ENCODE measurements around the gene HRAS.

The HRAS gene

GRCh38 chr11:567011-567628 is 31.7 kb upstream of the HRAS start:
- DNase-seq: no peak

DNA sequence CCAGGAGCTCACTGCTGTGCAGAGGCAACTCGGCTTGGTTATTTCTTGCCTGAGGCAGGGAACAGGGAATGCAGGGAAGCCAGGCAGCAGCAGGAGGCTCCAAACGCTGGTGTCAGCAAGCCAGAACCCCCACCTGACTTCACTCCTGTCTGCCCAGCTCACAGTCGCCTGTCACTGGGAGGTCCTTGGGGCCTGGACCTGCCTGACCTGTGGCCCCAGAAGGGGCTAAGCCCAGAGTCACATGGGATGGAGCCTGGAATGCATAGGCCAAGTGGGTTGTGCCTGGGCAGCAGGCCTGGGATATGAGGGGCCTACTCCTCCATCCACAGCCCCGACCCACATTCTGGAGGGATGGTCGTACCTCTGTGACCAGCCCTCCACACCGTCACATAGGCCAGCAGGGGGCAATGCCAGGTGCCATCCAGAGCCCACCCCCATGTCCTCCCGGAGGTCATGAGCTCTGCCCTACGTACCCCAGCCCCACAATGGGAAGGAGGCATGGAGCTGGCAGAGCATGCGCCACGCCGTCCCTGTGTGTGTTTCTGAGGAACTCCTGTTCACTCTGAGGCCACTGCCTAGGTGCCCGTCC is 30.6 kb upstream of the HRAS start:
- no peak for DNase-seq

DNA sequence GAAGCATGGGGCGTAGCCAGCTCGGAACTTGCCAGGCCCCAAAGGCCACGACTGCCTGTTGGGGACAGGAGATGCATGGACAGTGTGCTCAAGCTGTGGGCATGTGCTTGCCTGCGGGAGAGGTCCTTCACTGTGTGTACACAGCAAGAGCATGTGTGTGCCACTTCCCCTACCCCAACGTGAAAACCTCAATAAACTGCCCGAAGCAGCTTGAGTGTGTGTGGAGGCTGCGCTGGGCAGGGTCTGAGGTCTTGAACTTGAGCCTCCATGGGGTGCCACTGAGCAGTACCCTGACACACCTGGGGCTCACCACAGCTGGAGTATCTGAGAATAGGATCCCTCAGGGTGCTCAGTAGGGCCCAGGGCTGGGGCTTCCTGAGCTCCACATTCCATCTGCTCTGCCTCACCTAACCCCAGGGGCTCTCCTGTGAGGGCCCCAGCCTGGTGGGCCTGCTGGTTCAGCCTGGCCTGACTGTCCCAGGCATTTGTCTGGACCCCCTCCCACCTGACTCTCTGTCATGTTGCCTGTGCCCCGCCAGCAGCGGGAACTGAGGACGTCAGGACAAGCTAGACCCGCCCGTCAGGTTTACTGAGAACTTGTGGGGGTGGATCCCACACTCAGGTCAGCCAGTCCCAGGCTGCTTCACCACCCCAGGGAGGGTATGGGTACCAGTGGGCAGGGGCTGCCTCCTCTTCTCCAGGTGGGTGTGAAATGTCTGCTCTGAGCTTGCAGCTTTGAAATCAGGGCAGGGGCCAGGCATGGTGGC is 28.6 kb upstream of the HRAS start:
- DNase-seq: no peak

DNA sequence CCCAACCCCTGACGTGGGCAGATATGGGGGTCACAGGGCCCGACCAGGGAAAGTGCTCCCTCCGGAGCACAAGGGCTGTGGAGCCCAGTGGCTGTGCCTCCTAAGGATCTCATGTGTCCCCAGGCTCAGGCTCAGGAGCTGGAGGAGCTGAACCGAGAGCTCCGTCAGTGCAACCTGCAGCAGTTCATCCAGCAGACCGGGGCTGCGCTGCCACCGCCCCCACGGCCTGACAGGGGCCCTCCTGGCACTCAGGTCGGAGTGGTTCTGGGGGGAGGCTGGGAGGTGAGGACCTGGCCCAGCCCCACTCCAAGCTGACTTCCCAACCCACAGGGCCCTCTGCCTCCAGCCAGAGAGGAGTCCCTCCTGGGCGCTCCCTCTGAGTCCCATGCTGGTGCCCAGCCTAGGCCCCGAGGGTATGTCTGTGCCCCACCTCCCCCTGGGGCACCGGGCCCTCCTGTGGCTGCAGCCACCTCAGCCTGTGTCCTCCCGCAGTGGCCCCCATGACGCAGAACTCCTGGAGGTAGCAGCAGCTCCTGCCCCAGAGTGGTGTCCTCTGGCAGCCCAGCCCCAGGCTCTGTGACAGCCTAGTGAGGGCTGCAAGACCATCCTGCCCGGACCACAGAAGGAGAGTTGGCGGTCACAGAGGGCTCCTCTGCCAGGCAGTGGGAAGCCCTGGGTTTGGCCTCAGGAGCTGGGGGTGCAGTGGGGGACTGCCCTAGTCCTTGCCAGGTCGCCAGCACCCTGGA is 27.9 kb upstream of the HRAS start:
- no peak for DNase-seq

DNA sequence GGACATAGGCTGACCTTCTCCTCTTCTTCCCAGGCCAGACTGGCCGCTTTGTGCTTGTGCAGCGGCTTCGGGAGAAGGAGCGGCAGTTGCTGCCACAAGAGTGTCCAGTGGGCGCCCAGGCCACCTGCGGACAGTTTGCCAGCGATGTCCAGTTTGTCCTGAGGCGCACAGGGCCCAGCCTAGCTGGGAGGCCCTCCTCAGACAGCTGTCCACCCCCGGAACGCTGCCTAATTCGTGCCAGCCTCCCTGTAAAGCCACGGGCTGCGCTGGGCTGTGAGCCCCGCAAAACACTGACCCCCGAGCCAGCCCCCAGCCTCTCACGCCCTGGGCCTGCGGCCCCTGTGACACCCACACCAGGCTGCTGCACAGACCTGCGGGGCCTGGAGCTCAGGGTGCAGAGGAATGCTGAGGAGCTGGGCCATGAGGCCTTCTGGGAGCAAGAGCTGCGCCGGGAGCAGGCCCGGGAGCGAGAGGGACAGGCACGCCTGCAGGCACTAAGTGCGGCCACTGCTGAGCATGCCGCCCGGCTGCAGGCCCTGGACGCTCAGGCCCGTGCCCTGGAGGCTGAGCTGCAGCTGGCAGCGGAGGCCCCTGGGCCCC is 26.8 kb upstream of the HRAS start:
- no peak for DNase-seq

DNA sequence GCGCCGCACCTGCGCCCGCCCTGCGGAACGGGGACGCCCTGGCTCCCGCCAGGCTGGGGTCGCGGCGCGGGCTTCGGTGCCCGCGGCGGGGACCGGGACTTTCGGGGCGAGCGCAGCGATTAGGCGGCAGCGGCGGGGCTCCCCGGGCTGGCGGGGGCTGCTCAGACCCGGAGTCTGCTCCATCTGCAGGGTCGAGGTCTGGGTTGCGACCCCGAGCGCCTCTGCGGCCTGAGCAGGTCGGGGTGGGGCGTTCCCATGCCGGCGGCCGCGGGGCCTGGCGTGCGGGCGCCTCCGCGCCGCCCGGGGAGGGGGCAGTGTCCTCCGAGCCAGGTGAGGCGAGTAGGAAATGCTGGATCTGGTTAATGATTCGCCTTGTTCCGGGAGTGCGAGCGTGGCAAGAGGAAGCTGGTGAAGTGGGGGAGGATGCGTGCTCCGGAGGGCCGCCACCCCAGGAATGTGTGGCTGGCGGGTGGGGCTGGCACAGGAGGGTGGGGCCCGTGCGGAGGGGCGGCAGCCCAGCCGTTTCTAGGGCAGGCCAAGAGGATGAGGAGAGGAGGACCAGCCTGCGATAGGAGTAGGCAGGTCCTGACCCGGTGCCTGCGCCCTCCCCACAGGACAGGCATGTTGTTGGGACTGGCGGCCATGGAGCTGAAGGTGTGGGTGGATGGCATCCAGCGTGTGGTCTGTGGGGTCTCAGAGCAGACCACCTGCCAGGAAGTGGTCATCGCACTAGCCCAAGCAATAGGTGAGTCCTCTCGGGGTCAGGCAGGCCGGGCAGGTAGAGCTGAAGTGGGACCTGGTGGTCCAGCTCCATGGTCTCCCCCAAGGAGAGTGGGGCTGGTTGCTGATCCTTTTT is 26.0 kb upstream of the HRAS start:
- DNase-seq: no peak

- DNase-seq: peak; percentile 89
These were observed 25.1 kb upstream of the HRAS start, which contains the start of the genes LMNTD2 and RASSF7 for GRCh38 chr11:560305-561147. TSS of gene LMNTD2 (minus strand) at chr11:560738. CDS start at chr11:560716, 22 bp downstream. TSS of gene RASSF7 (plus strand) at chr11:560970. CDS start at chr11:561769, 799 bp downstream.

GRCh38 chr11:559712-560304 is 24.4 kb upstream of the HRAS start:
- no peak for DNase-seq

DNA sequence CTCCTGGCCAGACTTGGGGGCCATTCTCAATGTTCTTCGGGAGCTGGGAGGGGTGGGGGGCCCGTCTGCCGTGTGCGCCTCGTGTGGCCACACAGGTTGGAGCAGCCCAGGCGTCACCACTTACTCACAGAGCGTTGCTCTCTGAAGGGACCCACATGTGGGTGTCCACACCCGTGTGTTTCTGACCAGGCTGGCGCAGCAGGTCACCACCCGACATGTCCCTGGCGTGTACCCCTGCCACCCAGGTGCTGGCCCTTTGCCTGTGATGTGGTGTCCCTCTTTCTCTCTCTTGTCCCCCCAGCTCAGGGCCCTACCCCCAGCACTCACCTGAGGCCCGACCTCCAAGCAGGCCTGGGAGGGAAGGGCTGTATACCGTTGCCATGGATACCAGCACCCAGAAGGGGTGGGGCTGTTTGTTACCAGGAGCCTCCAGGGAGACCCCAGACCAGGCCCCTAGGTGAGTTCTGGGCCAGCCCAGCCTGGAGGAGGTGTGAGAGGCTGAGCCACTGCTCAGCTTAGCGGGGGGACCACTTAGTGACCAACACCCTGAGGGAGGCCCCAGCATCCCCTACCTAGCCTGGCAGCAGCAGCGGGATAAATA is 23.7 kb upstream of the HRAS start:
- no peak for DNase-seq

DNA sequence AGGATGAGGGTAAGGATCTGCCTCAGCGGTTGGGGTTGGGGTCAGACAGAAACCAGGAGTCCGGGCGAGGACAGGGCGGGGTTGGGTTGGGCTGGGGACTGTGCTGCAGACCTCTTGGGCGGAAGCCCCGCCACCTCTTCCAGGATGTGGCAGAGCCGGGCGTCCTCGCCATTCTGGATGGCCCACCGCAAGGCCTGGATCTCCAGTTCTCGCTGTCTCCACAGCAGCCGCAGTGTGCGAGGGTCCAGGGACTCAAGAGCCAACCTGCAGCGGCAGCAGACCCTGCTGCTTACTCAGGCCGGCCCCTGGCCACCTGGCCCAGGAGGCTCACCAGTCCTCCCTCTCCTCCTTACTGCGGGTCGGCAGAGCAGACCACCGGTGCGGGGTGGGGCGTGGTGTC is 23.1 kb upstream of the HRAS start:
- DNase-seq: no peak

DNA sequence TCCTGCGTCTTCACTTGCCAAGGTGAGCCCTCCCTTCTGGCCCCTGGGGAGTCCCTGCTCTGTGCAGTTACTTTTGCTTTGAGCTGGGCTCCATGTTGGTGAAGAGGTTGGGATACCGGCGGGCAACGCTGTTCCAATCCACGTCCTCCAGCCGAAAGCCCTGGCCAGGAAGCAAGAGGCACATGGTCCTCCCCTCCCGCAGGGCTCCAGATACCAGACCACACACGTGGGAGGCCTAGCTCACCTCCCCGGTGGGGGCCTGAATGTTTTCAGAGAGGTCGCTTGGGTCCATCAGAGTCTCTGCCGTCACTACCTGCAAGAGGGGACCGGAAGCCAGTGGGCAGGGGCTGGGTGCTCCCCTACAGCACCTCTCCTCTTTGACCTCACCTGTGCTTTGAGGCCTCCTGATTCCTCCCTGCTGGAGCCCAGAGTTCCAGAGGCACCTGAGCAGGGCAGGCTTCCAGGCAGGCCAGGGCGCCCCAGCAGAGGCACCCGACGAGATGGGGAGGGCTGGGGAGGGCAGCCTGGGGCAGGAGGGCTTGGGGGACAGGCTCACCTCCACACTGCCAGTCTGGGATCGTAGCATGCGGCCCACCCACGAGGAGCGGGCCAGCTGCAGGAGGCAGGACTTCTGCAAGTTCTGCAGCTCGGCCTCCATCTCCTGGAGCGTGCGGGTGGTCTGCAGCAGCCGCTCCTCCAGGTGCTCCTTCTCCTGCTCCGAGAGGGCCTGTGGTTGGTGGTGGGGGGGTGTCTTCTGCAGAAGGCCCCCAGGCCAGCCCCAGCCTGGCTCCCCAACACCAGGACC is 22.2 kb upstream of the HRAS start:
- no peak for DNase-seq

- no peak for DNase-seq
These were observed 21.4 kb upstream of the HRAS start for GRCh38 chr11:556662-557256.

- DNase-seq: no peak
These were observed 20.6 kb upstream of the HRAS start for GRCh38 chr11:555780-556661.

DNA sequence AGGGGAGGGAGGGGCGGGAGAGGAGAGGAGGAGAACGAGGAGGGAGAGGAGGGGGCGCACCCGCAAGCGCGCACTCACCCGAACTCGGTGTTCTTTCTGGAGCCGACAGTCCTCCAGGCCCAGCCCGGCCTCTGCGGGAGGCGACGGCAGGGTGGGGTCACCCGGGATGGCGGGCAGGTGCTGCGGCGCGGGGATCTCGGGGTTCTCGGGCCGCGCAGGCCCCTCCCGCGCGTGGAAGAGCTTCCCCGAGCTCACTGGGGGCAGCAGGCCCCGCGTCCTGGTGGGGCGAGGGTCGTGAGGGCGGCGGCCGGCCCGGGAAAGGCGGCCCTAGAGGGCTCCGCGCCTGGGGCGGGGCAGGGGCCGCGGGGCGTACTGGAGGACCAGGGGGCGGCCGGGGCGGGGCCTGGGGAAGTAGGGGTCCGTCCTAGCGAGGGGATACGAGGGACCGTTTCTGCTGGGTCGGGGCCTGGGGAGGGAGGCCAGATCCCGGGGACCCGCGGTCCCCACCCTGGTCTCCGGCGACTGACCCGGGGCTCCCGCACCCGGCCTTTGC is 19.9 kb upstream of the HRAS start:
- DNase-seq: no peak

DNA sequence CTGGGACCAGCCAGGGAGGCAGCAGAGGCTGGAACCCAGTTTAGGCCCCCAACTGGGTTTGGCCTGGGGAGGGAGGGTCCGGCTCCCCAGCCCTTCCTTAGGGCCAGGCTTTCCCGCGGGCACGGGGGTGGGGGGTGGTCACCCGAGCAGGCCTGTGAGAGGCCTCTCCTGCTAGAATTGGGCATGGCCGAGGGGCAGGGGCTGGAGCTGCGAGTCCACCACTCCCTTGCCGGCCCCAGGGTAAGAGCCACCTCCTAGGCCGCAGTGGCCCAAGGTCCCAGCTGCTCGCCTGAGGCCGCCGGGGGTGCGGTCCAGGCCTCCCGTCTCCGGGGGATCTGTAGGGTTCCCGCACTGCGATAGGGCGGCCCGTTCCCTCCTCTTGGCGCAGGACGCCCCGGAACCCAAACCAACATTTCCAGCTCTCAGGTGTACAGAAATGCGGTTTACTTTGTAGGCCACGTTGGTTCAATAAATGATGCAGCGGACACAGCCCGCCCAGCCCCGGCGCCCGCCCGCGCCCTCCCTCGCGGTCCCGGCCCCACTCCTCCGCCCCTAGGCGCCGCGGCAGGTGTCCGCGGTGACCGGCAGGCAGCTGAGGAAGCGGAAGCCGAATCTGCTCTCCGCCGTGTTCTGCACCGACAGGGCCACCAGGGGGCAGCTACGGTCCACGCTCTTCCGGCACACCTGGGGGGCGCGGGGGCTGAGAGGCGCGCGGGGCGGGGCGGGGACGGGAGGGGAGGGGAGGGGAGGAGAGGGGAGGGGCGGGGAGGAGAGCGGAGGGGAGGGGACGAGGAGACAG is 19.3 kb upstream of the HRAS start:
- no peak for DNase-seq

DNA sequence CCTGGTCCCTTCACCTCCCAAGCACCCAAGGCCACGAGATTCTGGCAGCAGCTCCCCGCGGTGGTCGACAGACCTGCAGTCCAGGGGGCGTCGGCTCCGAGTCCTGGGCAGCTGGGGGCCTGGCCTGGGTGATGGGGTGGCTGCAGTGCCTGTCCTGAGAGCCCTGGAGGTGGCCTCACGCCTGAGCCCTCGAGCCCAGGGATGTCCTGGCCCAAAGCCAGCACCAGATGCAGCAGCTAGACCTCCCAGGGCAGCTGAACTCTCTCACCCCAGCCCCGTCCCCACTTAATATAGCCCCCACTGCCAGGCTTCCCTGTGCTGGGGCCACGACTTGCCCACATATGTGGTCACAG is 18.6 kb upstream of the HRAS start:
- DNase-seq: no peak
